Measurements from ENCODE around the gene MSH6.

MSH6 gene, protein sequence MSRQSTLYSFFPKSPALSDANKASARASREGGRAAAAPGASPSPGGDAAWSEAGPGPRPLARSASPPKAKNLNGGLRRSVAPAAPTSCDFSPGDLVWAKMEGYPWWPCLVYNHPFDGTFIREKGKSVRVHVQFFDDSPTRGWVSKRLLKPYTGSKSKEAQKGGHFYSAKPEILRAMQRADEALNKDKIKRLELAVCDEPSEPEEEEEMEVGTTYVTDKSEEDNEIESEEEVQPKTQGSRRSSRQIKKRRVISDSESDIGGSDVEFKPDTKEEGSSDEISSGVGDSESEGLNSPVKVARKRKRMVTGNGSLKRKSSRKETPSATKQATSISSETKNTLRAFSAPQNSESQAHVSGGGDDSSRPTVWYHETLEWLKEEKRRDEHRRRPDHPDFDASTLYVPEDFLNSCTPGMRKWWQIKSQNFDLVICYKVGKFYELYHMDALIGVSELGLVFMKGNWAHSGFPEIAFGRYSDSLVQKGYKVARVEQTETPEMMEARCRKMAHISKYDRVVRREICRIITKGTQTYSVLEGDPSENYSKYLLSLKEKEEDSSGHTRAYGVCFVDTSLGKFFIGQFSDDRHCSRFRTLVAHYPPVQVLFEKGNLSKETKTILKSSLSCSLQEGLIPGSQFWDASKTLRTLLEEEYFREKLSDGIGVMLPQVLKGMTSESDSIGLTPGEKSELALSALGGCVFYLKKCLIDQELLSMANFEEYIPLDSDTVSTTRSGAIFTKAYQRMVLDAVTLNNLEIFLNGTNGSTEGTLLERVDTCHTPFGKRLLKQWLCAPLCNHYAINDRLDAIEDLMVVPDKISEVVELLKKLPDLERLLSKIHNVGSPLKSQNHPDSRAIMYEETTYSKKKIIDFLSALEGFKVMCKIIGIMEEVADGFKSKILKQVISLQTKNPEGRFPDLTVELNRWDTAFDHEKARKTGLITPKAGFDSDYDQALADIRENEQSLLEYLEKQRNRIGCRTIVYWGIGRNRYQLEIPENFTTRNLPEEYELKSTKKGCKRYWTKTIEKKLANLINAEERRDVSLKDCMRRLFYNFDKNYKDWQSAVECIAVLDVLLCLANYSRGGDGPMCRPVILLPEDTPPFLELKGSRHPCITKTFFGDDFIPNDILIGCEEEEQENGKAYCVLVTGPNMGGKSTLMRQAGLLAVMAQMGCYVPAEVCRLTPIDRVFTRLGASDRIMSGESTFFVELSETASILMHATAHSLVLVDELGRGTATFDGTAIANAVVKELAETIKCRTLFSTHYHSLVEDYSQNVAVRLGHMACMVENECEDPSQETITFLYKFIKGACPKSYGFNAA (N-terminal part only)

GRCh38 chr2:47782671-47783485 is at the start of gene MSH6:
Gene MSH6 (plus strand): TSS chr2:47783145. CDS start chr2:47783234, 89 bp downstream.
- peak; percentile 95 for DNase-seq (ENCODE audit: low spot score)

GRCh38 chr2:47735136-47735869 is 47.6 kb upstream of the MSH6 start:
- no peak for DNase-seq (ENCODE audit: low spot score)

- DNase-seq (ENCODE audit: low spot score) = no peak
These were observed 47.0 kb upstream of the MSH6 start for GRCh38 chr2:47735912-47736311.

DNA sequence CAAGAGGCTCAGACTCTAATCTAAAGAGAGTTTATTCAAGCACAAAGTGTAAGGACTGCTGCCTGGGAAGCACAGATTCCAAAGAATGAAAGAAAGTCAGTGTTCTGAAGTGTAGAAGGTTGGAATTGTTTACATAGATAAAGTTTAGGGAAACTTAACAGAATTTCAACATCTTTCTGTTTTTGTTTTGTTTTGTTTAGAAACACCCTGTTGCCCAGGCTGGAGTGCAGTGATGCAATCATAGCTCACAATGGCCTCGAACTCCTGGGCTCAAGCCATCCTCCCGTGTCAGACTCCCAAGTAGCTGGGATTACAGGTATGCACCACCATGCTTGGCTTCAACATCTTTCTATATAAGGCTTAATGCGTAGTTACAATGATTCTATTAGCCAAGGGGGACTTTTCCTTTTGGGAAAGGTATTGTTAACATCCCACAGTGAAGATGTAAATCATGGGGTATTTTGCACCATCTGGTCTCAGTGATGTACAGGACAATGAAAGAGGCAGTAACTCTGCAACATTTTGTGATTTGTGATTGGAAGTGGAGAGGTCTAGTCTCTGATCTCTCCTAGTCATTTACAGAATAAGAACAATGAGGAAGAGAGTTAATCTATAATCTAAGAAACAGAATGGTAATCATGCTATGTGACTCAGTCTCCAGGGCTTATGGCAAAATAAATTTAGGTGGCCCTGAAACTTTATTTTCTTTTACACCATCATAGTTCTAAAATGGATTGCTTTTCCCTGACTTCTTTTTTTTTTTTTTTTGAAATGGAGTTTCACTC is 45.6 kb upstream of the MSH6 start:
- no peak for DNase-seq (ENCODE audit: low spot score)

DNA sequence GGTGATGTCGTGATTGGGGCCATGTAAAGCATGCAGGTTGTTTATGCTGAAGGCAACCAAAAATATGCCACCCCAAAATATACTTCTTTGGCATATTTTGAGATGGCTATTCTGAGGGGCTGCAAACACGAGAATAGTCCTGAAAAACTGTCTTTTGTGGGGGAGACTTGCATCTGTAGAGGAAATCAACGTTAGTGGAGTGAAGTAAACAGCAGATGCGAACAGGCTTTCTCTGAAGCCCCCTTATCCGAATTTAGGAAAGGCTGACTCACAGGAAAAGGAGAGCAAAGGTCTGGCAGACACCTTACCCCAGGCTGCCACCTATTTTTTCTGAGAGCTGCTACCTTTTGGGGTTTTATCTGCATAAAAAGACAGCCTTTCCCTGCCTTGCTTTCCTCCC is 44.6 kb upstream of the MSH6 start:
- no peak for DNase-seq (ENCODE audit: low spot score)

- DNase-seq (ENCODE audit: low spot score) = no peak
These were observed 41.8 kb upstream of the MSH6 start for GRCh38 chr2:47741101-47741500.

DNA sequence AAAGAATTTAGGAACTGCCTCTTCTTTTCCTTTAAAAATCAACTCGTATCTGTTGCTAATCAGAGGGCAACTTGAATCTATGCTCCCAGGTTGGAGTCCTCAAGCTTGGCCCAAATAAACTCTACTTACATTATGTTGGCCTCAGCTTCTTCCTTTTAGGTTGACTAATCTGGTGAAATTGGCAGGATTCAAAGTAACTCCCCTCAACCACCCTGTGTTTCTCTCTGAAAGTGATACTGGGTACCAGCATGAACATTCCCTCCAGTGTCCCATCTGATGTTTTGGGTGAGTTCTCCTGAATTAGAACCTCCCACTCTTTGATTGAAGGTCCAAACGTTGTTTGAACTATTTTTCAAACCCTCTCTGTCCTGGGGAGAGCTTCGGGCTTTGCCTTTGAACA is 41.3 kb upstream of the MSH6 start:
- no peak for DNase-seq (ENCODE audit: low spot score)

DNA sequence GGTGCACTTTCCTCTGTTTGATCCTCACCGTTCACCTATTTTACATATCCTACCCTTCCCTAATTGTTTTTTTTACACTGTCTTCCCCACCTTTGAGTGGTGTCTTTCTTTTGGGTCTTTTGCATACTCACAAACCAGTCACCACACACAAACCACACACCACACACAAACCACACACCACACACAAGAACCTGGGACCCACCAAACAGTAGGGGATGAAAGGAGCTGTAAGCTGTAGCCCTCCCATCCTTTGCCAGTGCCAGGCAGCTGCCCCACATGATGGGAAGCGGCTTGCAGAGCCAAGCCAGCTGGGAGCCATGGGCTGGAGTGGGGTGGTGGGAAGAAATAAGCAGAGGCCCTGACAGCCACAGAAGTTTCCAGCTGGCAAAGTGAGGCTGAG is 38.9 kb upstream of the MSH6 start:
- DNase-seq (ENCODE audit: low spot score) = no peak

DNA sequence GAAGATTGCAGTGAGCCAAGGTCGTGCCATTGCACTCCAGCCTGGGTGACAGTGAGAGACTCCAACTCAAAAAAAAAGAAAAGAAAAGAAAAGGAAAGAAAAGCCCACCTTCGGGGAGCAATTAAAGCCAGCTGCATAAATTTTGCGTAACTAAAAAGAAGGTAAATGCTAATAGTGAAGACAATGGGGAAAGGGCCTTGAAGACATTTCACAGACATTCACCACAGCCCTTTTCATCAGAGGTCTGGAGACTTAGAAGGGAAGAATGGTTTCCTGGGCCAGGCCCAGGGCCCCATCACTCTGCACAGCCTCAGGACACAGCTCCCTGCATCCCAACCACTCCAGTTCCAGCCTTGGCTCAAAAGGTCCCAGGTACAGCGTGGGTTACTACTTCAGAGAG is 35.1 kb upstream of the MSH6 start:
- DNase-seq (ENCODE audit: low spot score) = no peak

DNA sequence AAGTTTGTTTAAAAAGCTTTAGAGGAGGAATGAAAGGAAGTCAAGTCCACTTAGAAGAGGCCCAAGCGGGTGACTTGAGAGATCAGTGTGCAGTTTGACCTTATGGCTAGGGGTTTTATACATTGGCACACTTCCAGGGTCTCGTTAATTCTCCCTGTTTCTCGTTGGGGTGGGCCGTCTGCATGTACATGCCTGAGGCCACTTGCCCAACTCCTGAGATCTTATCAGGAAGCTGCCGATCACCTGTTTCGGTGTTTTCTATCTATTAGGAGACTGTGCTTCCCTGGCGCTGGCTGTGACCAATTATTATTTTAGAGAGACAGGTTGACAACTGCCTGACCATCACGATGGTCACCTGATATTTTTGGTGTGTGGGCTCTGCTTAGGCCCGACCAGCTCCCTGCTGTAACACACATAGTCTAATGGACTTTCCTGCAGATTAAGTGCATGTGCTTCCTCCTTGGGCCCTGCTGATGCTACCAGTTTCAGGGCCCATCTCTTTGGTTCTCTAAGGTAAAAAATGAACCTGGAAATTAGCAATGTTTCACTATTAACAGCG is 31.0 kb upstream of the MSH6 start:
- no peak for DNase-seq (ENCODE audit: low spot score)

DNA sequence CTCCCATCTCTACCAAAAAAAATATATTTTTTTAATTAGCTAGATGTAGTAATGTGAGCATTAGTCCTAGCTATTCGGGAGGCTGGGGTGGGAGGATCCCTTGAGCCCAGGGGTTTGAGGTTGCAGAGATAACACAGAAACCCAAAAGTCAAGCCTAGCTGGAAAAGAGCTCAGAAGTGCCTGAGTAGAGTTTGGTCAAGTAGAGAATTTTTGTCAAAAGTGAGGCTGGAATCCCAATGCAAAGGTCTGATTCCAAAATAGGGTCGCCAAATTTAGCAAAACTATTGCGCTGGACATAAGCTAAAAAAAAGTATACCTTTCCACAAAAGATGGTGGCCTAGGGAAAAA is 15.5 kb upstream of the MSH6 start:
- no peak for DNase-seq (ENCODE audit: low spot score)

GRCh38 chr2:47767880-47768609 is 14.9 kb upstream of the MSH6 start:
- peak; percentile 59 for DNase-seq (ENCODE audit: low spot score)

DNA sequence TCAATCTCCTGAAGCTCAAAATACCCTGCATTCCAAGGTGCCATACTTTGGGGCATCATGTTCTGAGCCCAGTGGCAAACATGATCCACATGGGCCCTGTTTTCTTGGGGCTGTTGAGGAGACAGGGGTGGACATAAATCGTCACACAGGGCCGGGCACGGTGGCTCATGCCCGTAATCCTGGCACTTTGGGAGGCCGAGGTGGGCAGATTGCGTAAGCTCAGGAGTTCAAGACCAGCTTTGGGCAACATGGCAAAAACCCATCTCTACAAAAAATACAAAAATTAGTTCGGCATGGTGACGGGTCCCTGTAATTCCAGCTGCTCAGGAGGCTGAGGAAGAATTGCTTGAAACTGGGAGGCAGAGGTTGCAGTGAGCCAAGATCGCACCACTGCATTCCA is 13.6 kb upstream of the MSH6 start:
- no peak for DNase-seq (ENCODE audit: low spot score)

GRCh38 chr2:47771211-47771610 is 11.7 kb upstream of the MSH6 start:
- peak; percentile 89 for DNase-seq (ENCODE audit: low spot score)

- DNase-seq (ENCODE audit: low spot score) = no peak
These were observed 10.6 kb upstream of the MSH6 start for GRCh38 chr2:47772343-47772742.

- no peak for DNase-seq (ENCODE audit: low spot score)
These were observed 8.4 kb upstream of the MSH6 start for GRCh38 chr2:47774567-47774966.

DNA sequence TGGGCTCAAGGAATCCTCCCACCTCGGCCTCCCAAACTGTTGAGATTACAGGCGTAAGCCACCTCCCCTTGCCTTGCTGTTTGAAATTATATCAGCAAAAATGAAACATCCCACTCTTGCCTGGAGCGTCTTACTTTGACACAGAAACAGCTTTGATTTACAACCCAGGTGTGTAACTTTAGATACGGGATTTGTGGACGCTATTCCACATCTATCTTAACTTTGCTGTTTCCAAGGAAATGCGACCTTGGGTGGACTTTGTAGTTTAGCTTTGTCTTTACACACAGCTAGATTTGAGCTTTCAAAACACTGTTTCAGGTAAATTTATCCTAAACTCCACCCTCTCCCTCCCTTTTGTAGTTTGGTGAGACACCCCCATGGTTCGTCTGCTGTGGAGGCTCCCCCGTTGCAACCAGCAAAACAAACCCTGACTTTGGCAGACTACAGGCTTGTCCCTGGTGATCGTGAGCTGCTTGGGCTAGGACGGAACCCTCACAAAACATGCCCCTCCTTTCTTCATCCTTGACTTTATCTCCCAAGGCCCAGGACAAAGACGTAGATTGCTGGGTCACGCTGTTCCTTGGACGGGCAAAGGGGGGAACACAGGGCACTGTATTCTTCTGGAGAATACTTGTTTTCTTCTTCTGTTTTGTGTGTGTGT is 5.5 kb upstream of the MSH6 start:
- no peak for DNase-seq (ENCODE audit: low spot score)

- DNase-seq (ENCODE audit: low spot score) = no peak
These were observed 4.1 kb upstream of the MSH6 start for GRCh38 chr2:47778698-47779425.
